ENCODE measurements around the gene TMEM130. TPM values are rescaled to one million over a fixed set of nuclear protein-coding genes. Genes with fewer than 3 reads are reported as not detected.

The TMEM130 gene
- total and polyA plus RNA-seq, 2 donors = 2.1 to 9.5 TPM

DNA sequence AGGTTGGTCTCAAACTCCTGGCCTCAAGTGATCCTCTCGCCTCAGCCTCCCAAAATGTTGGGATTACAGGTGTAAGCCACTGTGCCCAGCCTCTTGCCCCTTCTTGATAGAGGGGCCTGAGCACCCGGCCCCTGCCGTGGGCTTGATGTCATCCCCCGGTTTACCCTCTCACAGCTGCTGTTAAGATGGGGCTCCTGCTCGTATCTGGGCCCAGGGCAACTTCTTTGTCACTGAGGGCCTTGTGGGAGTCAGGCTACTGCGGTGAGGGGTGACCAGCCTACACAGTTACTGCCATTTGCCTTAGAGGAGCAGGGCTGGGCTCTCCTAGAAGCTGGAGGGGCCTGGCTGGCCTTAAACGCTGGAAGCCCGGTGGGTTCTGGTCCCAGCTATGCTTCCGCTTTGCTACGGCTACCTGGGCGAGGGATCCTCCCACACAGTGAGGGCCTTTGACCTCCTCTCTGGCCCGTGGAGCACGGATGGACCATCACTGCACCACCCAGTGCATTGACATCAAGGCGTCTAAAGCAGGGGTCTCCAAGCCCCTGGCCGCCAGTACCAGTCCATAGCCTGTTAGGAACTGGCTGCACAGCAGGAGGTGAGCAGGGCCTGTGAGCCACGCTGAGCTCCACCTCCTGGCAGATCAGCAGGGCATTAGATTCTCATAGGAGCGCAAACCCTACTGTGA lies 1.1 kb upstream of the TMEM130 start:
- Histone ChIP-seq H3K4me1 (ENCODE audit: insufficient read depth) (peaks cover 3% of the 10 kb centered on the region), H3K4me3 (ENCODE audit: low read depth, low read length) (no peak overlapping the region), H3K27ac (ENCODE audit: low read depth) (no peak overlapping the region), H3K36me3 (ENCODE audit: insufficient read depth) (no peaks in the 10 kb centered on the region)
- no peak for DNase-seq (ENCODE audit: extremely low spot score)
- WGBS = 85% methylated on average over 17 of the region's 17 CpGs

DNA sequence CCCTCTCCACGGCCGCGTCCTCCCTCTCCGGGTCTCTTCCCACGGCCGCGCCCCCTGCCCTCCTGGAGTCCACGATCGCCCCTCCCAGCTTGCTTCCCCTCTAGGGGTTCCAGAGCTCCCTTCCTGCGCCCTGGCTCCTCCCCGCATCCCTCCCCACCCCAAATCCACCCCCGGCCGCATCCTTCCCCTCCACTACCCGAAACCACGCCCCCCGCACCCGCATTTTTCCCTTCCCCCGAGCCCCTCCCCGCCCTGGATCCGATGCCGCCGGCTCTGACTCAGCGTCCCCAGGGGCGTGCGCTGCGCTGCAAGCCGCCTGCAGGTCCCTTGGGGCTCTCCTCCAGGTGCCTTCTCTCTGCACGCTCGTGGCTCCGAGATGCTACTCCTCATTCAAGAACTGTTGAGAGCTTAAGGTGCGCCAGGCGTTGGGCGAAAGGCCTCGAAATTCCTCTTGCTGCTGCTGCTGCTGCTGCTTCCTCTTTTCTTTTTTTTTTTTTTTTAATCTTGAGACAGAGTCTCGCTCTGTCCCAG lies 372 bp upstream of the TMEM130 start:
- DNase-seq (ENCODE audit: extremely low spot score) = no peak
- H3K4me3 ChIP-seq (ENCODE audit: low read depth, low read length) = peak overlapping the region; percentile 45
- no peaks in the 10 kb centered on the region for H3K36me3 ChIP-seq (ENCODE audit: insufficient read depth)
- WGBS = 1% methylated on average over 35 of the region's 35 CpGs
- peaks cover 3% of the 10 kb centered on the region for H3K4me1 ChIP-seq (ENCODE audit: insufficient read depth)
- no peak overlapping the region for H3K27ac ChIP-seq (ENCODE audit: low read depth)

GRCh38 chr7:98869027-98869596 lies 702 bp downstream of the TMEM130 start:
- H3K27ac ChIP-seq (ENCODE audit: low read depth) = no peak overlapping the region
- H3K4me1 ChIP-seq (ENCODE audit: insufficient read depth) = peaks cover 3% of the 10 kb centered on the region
- H3K36me3 ChIP-seq (ENCODE audit: insufficient read depth) = no peaks in the 10 kb centered on the region
- WGBS = 25% methylated on average over 25 of the region's 25 CpGs
- H3K4me3 ChIP-seq (ENCODE audit: low read depth, low read length) = no peak overlapping the region
- DNase-seq (ENCODE audit: extremely low spot score) = no peak

- WGBS = 85% methylated on average over 2 of the region's 2 CpGs
- no peak for DNase-seq (ENCODE audit: extremely low spot score)
Observed at GRCh38 chr7:98868450-98868849, 1.4 kb downstream of the TMEM130 start.

GRCh38 chr7:98866765-98867164 lies 3.0 kb downstream of the TMEM130 start:
- no peak for DNase-seq (ENCODE audit: extremely low spot score)
- H3K4me1 ChIP-seq (ENCODE audit: insufficient read depth) = peaks cover 3% of the 10 kb centered on the region
- H3K27ac ChIP-seq (ENCODE audit: low read depth) = no peak overlapping the region
- WGBS = 88% methylated on average over 7 of the region's 7 CpGs
- H3K4me3 ChIP-seq (ENCODE audit: low read depth, low read length) = no peak overlapping the region
- no peaks in the 10 kb centered on the region for H3K36me3 ChIP-seq (ENCODE audit: insufficient read depth)

More at GRCh38 chr7:98868450-98868849, 1.4 kb downstream of the TMEM130 start:
- Histone ChIP-seq H3K4me3 (ENCODE audit: low read depth, low read length) (no peak overlapping the region), H3K27ac (ENCODE audit: low read depth) (no peak overlapping the region), H3K36me3 (ENCODE audit: insufficient read depth) (no peaks in the 10 kb centered on the region), H3K4me1 (ENCODE audit: insufficient read depth) (peaks cover 3% of the 10 kb centered on the region)

GRCh38 chr7:98866351-98866750 lies 3.5 kb downstream of the TMEM130 start:
- H3K27ac ChIP-seq (ENCODE audit: low read depth) = no peak overlapping the region
- DNase-seq (ENCODE audit: extremely low spot score) = no peak
- no peak overlapping the region for H3K4me3 ChIP-seq (ENCODE audit: low read depth, low read length)
- WGBS = 94% methylated on average over 12 of the region's 12 CpGs
- H3K36me3 ChIP-seq (ENCODE audit: insufficient read depth) = no peaks in the 10 kb centered on the region
- peaks cover 3% of the 10 kb centered on the region for H3K4me1 ChIP-seq (ENCODE audit: insufficient read depth)

- no peak for DNase-seq (ENCODE audit: extremely low spot score)
- Histone ChIP-seq H3K4me3 (ENCODE audit: low read depth, low read length) (no peak overlapping the region), H3K4me1 (ENCODE audit: insufficient read depth) (peaks cover 3% of the 10 kb centered on the region), H3K27ac (ENCODE audit: low read depth) (no peak overlapping the region), H3K36me3 (ENCODE audit: insufficient read depth) (no peaks in the 10 kb centered on the region)
- 73% methylated on average over 14 of the region's 14 CpGs for WGBS
Observed at GRCh38 chr7:98864731-98865453, 4.9 kb downstream of the TMEM130 start.

DNA sequence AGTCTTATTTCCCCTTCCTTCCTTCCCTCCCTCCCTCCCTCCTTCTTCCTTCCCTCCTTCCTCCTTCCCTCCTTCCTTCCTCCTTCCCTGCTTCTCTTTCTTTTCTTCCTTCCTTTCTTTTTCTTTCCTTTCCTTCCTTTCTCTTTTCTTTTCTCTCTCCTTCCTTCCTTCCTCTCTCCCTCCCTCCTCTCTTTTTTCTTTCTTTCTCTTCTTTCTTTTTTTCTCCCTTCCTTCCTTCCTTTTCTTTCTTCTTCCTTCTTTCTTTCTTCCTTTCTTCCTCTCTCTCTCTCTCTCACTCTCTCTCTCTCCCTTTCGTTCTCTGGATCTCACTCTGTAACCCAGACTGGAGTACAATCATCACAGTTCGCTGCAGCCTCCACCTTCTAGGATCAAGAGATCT lies 6.2 kb downstream of the TMEM130 start:
- WGBS = 94% methylated on average over 2 of the region's 2 CpGs
- no peaks in the 10 kb centered on the region for H3K4me1 ChIP-seq (ENCODE audit: insufficient read depth)
- H3K27ac ChIP-seq (ENCODE audit: low read depth) = no peak overlapping the region
- no peaks in the 10 kb centered on the region for H3K36me3 ChIP-seq (ENCODE audit: insufficient read depth)
- H3K4me3 ChIP-seq (ENCODE audit: low read depth, low read length) = no peak overlapping the region
- DNase-seq (ENCODE audit: extremely low spot score) = no peak

DNA sequence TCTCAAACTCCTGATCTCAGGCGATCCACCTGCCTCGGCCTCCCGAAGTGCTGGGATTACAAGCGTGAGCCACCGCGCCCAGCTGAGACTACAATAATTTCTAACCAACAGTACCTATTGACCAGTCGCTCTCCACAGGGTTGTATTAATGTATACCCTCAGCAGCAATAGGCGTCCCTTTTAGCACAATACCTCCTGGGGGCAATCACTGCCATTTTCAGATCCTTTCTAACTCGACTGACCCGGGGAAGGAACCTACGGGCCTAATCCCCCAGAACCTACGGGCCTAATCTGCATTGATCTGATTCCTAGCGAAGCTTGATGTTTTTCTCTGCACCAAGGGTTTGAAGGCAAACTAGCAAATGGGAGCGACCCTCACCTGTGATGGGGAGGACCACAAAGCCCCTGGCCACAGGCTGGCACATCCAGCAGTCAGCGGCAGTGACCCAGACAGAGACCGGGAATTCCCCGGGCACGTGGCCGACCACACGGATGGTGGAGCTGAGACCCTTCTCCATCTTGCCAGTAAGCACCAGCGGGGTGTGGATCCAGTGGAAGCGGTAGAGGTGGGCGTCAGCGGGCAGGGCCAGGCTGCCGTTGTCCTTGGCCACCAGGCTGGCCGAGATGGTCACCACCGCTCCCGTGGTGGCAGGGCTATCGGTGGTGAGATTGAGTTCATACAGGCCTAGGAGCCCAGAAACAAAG lies 6.9 kb downstream of the TMEM130 start:
- no peaks in the 10 kb centered on the region for H3K4me1 ChIP-seq (ENCODE audit: insufficient read depth)
- no peaks in the 10 kb centered on the region for H3K36me3 ChIP-seq (ENCODE audit: insufficient read depth)
- H3K4me3 ChIP-seq (ENCODE audit: low read depth, low read length) = no peak overlapping the region
- H3K27ac ChIP-seq (ENCODE audit: low read depth) = no peak overlapping the region
- no peak for DNase-seq (ENCODE audit: extremely low spot score)
- WGBS = 96% methylated on average over 29 of the region's 29 CpGs

- WGBS = 84% methylated on average over 4 of the region's 4 CpGs
- H3K27ac ChIP-seq (ENCODE audit: low read depth) = no peak overlapping the region
- DNase-seq (ENCODE audit: extremely low spot score) = no peak
- no peak overlapping the region for H3K4me3 ChIP-seq (ENCODE audit: low read depth, low read length)
- no peaks in the 10 kb centered on the region for H3K36me3 ChIP-seq (ENCODE audit: insufficient read depth)
- H3K4me1 ChIP-seq (ENCODE audit: insufficient read depth) = no peaks in the 10 kb centered on the region
Observed at GRCh38 chr7:98862203-98862602, 7.6 kb downstream of the TMEM130 start.

- 75% methylated on average over 12 of the region's 12 CpGs for WGBS
- no peaks in the 10 kb centered on the region for H3K4me1 ChIP-seq (ENCODE audit: insufficient read depth)
- no peak overlapping the region for H3K4me3 ChIP-seq (ENCODE audit: low read depth, low read length)
- H3K27ac ChIP-seq (ENCODE audit: low read depth) = no peak overlapping the region
- DNase-seq (ENCODE audit: extremely low spot score) = no peak
- H3K36me3 ChIP-seq (ENCODE audit: insufficient read depth) = no peaks in the 10 kb centered on the region
Observed at GRCh38 chr7:98860071-98860470, 9.7 kb downstream of the TMEM130 start.

DNA sequence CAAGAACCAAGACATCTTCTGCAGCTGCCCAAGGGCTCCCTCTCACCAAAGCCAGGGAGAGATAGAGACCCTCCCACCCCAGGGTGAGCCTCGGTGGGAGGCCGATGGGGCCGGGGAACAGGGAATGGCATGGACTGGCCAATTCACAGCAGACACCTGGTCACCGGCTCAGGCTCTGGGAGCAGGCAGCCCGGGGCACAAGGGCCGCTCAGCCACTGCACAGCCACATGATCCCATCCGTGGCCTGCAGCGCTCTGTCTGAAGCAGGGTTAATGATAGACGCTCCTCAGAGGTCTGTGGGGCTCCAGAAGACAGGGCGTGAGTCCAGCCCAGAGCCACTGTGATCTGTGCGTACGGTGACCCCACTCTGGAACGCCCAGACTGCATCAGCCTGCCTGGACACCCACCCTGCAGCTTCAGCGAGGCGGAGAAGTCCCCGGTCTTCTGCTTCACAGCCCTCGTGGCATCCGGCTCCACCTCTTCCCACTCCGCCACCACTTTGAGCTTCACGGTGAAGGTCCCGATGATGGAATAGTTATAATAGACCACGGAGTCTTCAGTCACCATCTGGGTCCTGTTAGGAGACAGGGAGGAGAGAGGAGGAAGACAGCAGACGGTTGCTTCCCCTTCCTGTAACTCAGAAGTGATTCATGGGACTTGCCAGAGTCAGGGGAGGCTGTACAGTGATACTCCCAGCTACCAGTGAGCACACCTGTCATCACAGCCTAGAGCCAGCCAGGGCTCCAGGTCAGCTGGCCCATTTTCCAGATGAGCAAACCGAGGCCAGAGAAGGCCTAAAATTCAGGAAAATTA lies 14.0 kb downstream of the TMEM130 start:
- DNase-seq (ENCODE audit: extremely low spot score) = no peak
- Histone ChIP-seq H3K4me1 (ENCODE audit: insufficient read depth) (no peaks in the 10 kb centered on the region), H3K4me3 (ENCODE audit: low read depth, low read length) (no peak overlapping the region), H3K27ac (ENCODE audit: low read depth) (no peak overlapping the region), H3K36me3 (ENCODE audit: insufficient read depth) (no peaks in the 10 kb centered on the region)
- WGBS = 75% methylated on average over 24 of the region's 24 CpGs

GRCh38 chr7:98852826-98853225 lies 17.0 kb downstream of the TMEM130 start:
- Histone ChIP-seq H3K27ac (ENCODE audit: low read depth) (no peak overlapping the region), H3K4me3 (ENCODE audit: low read depth, low read length) (no peak overlapping the region), H3K36me3 (ENCODE audit: insufficient read depth) (no peaks in the 10 kb centered on the region), H3K4me1 (ENCODE audit: insufficient read depth) (no peaks in the 10 kb centered on the region)
- no peak for DNase-seq (ENCODE audit: extremely low spot score)
- WGBS = 63% methylated on average over 4 of the region's 4 CpGs

Data from urinary bladder (tissue), 4 donors.